GM12878 (cell line): ENCODE measurements around the gene GNAZ. TPM values are rescaled to one million over a fixed set of nuclear protein-coding genes. Genes with fewer than 3 reads are reported as not detected.

ENCODE experiments used
- ATAC-seq: fragments of 200-7000 bp; cut with Tn5 transposase; 3 replicates; pipeline ENCODE4 v1.9.1; 2020; ENCODE audit warnings: mild to moderate bottlenecking, moderate library complexity
- BruUV-seq: library from RNA; stranded (reverse); fragments of 400-500 nt; replicated peaks from 2 replicates; lab custom pipeline; 2021; lab: Mats Ljungman, UMichigan
- CTCF ChIA-PET: fragments of 300-600 bp; sonication (Branson Sonifier 250); formaldehyde crosslinking; extraction: SDS; loops from one replicate; lab custom pipeline; 2021; ENCODE audit warnings: inconsistent platforms; lab: Yijun Ruan, JAX
- POLR2A ChIA-PET: fragments of 350-600 bp; formaldehyde crosslinking; extraction: SDS; loops from one replicate; lab custom pipeline; 2021; ENCODE audit warnings: inconsistent platforms; lab: Charles Lee
- RAD21 ChIA-PET: fragments of 300-600 bp; sonication (Branson Sonifier 250); formaldehyde crosslinking; loops from one replicate; lab custom pipeline; 2023; ENCODE audit warnings: antibody characterized with exemption; ENCODE audit not compliant: unreplicated experiment; lab: Charles Lee
- SMC1A ChIA-PET: fragments of 300-600 bp; sonication (Branson Sonifier 250); formaldehyde crosslinking; loops from one replicate; lab custom pipeline; 2023; ENCODE audit not compliant: unreplicated experiment, uncharacterized antibody; lab: Charles Lee
- DNase-seq: peaks from one replicate; pipeline ENCODE4 v3.0.0-alpha.2; 2011; ENCODE audit warnings: low read depth, low spot score
- FAIRE-seq: peaks from 3 replicates; lab custom pipeline; 2011; peaks lifted over from hg19 to GRCh38; lab: Jason Lieb, UNC
- H2AFZ ChIP-seq: 2 replicates; pipeline ENCODE4 v1.6.0; 2011; ENCODE audit warnings: low read depth, low read length, control low read depth; ENCODE audit not compliant: control insufficient read depth
- H3K27ac ChIP-seq: 2 replicates; pipeline ENCODE4 v1.5.1; 2011; ENCODE audit warnings: control low read depth; ENCODE audit not compliant: control insufficient read depth, insufficient read depth
- H3K27me3 ChIP-seq, 2 experiments: replicated peaks in 1 of 2; 2 replicates each; pipeline versions ENCODE4 v1.6.0 to v1.6.1; 2011; ENCODE audit warnings: low read length in 1 of 2; ENCODE audit not compliant: control insufficient read depth in 2 of 2, insufficient read depth in 2 of 2
- H3K36me3 ChIP-seq, 2 experiments: 2 replicates each; pipeline ENCODE4 v1.5.1; 2011; ENCODE audit warnings: low read length in 1 of 2; ENCODE audit not compliant: control insufficient read depth in 2 of 2, insufficient read depth in 2 of 2
- H3K4me1 ChIP-seq: 2 replicates; pipeline ENCODE4 v1.6.1; 2011; ENCODE audit warnings: mild to moderate bottlenecking, low read length, moderate library complexity, mixed read lengths; ENCODE audit not compliant: control insufficient read depth, insufficient read depth
- H3K4me2 ChIP-seq: 2 replicates; pipeline ENCODE4 v1.6.0; 2011; ENCODE audit warnings: control low read depth; ENCODE audit not compliant: control insufficient read depth, insufficient read depth
- H3K4me3 ChIP-seq: fragments of 200-600 bp; sonication (generic); 2 replicates; pipeline ENCODE4 v1.5.1; 2016
- H3K79me2 ChIP-seq: 2 replicates; pipeline ENCODE4 v1.6.0; 2011; ENCODE audit warnings: low read length; ENCODE audit not compliant: control insufficient read depth, insufficient read depth
- H3K9ac ChIP-seq: 2 replicates; pipeline ENCODE4 v1.8.0; 2011; ENCODE audit warnings: low read length, control low read depth, mixed read lengths; ENCODE audit not compliant: control insufficient read depth, insufficient read depth
- H3K9me3 ChIP-seq: replicated peaks from 3 replicates; pipeline ENCODE4 v1.5.1; 2011; ENCODE audit warnings: mild to moderate bottlenecking, low read length; ENCODE audit not compliant: control insufficient read depth, insufficient read depth
- H4K20me1 ChIP-seq: 2 replicates; pipeline ENCODE4 v1.6.0; 2011; ENCODE audit not compliant: control insufficient read depth, insufficient read depth
- GATAD2B ChIP-seq: fragments of 450-650 bp; conservative IDR thresholded peaks from 2 replicates; pipeline ENCODE4 v1.6.1; 2017; ENCODE audit warnings: low read depth, mild to moderate bottlenecking, moderate library complexity
- JUND ChIP-seq: IDR thresholded peaks from 2 replicates; pipeline ENCODE4 v1.6.1; 2012; ENCODE audit warnings: low read depth, mild to moderate bottlenecking, low read length, improper control_type of control experiment, moderate library complexity
- NFIC ChIP-seq: IDR thresholded peaks from 2 replicates; pipeline ENCODE4 v1.6.1; 2012; ENCODE audit warnings: low read depth, mild to moderate bottlenecking, inconsistent platforms, low read length, moderate library complexity
- NFYB ChIP-seq: IDR thresholded peaks from 2 replicates; pipeline ENCODE4 v1.6.1; 2011; ENCODE audit warnings: low read depth, mild to moderate bottlenecking, low read length, improper control_type of control experiment, moderate library complexity; ENCODE audit not compliant: insufficient read depth
- NRF1 ChIP-seq: conservative IDR thresholded peaks from 2 replicates; pipeline ENCODE4 v1.6.1; 2011; ENCODE audit warnings: mild to moderate bottlenecking, low read depth, low read length, improper control_type of control experiment
- POLR2AphosphoS2 ChIP-seq: IDR thresholded peaks from 2 replicates; pipeline ENCODE4 v1.6.1; 2011; ENCODE audit warnings: low read depth, mild to moderate bottlenecking, low read length, improper control_type of control experiment, moderate library complexity
- SMARCA5 ChIP-seq: fragments of 450-650 bp; IDR thresholded peaks from 2 replicates; pipeline ENCODE4 v1.6.1; 2017; ENCODE audit warnings: mild to moderate bottlenecking
- ZSCAN29 ChIP-seq: fragments of 450-650 bp; IDR thresholded peaks from 2 replicates; pipeline ENCODE4 v1.6.1; 2017; ENCODE audit warnings: mild to moderate bottlenecking, moderate library complexity
- WGBS: methylation state at CpG from one replicate; pipeline ENCODE4 v1.1.6; 2016; ENCODE audit warnings: low lambda C conversion rate; ENCODE audit not compliant: insufficient replicate concordance, insufficient coverage; ENCODE audit errors: missing lambda C conversion rate; 5-methylcytosine and 5-hydroxymethylcytosine counted together
- in situ Hi-C: fragments of 300-500 bp; cut with MboI; formaldehyde crosslinking; loops from 9 replicates; pipeline ENCODE4 v1.14.3; 2018; ENCODE audit warnings: mixed read lengths
- intact Hi-C: fragments of 100-400 bp; cut with micrococcal nuclease; formaldehyde crosslinking; loops from one replicate; pipeline ENCODE4 v1.14.2; 2022; ENCODE audit not compliant: unreplicated experiment
- polyA plus RNA-seq, 11 experiments: library from polyadenylated mRNA; depleted of rRNA in 4 of 11; unstranded in 6 of 11; stranded (reverse) in 5 of 11; fragments of >200 nt; fragmentation: Nextera tagmentation in 4 of 11; fragmentation: Illumina TruSeq in 1 of 11; extraction: Ambion mirVana in 4 of 11; extraction: Trizol in 1 of 11; gene quantifications; 1 replicate in 1 of 11; 2 replicates in 10 of 11; pipeline versions ENCODE4 v1.2.1 to v1.2.3, GENCODE V29; 2011 to 2016; ENCODE audit warnings: inconsistent platforms in 2 of 11, missing spikeins in 2 of 11, low read depth in 1 of 11
- total RNA-seq, 4 experiments: library from RNA; depleted of rRNA in 3 of 4; stranded (reverse); fragments of >200 nt in 3 of 4; fragmentation: Illumina TruSeq in 1 of 4; extraction: Trizol in 1 of 4; gene quantifications; 2 replicates each; pipeline versions ENCODE4 v1.2.1 to v1.2.3, GENCODE V29; 2013 to 2021
- TF ChIP-seq, protein P1 (sequence below): IDR thresholded peaks from 2 replicates; pipeline ENCODE4 v1.6.1; 2011; ENCODE audit warnings: low read depth, mild to moderate bottlenecking, low read length, moderate library complexity, borderline replicate concordance; ENCODE audit errors: extremely low read depth
- TF ChIP-seq, protein P2 (sequence below): fragments of 450-650 bp; formaldehyde crosslinking; IDR thresholded peaks from 2 replicates; pipeline ENCODE4 v1.4.0; 2020; ENCODE audit warnings: mild to moderate bottlenecking, moderate library complexity
- TF ChIP-seq, protein P3 (sequence below): fragments of 450-650 bp; IDR thresholded peaks from 2 replicates; pipeline ENCODE4 v1.6.1; 2016; ENCODE audit warnings: mild to moderate bottlenecking
- TF ChIP-seq, protein P4 (sequence below): fragments of 450-650 bp; IDR thresholded peaks from 2 replicates; pipeline ENCODE4 v1.6.1; 2017; ENCODE audit warnings: mild to moderate bottlenecking, moderate library complexity

The GNAZ gene
- total and polyA plus RNA-seq, 10 of the 15 experiments (the other 5 are each of a cell fraction or from before 2014, with no cell fraction given) = 0.09 to 1.0 (median 0.44) TPM; not detected in 1

DNA sequence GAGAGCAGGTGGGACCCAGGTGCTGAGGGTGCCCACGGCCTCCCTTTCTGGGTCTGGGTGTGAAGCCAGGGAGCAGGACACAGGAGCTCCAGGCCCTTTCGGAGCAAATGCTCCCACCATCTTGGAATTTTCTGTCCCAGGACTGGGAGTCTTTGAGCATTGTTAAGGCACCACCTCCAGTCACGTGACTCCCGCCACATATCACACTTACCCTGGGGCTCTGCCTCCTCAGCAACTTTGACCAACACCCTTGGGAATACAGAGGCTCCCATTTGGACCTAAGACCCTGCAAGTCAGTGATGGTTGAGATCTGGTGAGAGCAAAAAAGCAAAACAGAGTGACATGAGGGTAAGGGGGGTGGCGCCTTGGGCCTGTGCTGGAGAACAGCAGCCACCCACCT lies 35.6 kb downstream of the GNAZ start:
- intact Hi-C loops (no loop called here), in situ Hi-C loops (no loop called here)
- H3K4me2 ChIP-seq = no peak overlapping the region
- ATAC-seq (no peak), FAIRE-seq (no peak), DNase-seq (no peak)
- no peaks in the 10 kb centered on the region for H4K20me1 ChIP-seq
- RAD21 ChIA-PET = no interaction called here
- H3K9me3 ChIP-seq = no peaks in the 10 kb centered on the region
- H3K27ac ChIP-seq = no peak overlapping the region
- CTCF ChIA-PET = interaction anchor here (1.1 to 3.3 kb wide), 3 partner anchors 21 to 146 kb away, joined by 3 to 11 read pairs (median 8); no protein-coding TSS in a partner anchor
- POLR2A ChIA-PET = no interaction called here
- BruUV-seq = no TSS peak
- H3K36me3 ChIP-seq = no peaks in the 10 kb centered on the region; a peak in 1 of 4 replicates
- no peak overlapping the region for H3K9ac ChIP-seq
- SMC1A ChIA-PET = interaction anchor here (0.6 to 3.3 kb wide), 2 partner anchors 146 to 280 kb away, joined by 3 to 12 read pairs; no protein-coding TSS in a partner anchor
- no peaks in the 10 kb centered on the region for H3K27me3 ChIP-seq
- no peak overlapping the region for H2AFZ ChIP-seq
- H3K4me1 ChIP-seq = no peaks in the 10 kb centered on the region
- H3K4me3 ChIP-seq = no peak overlapping the region
- WGBS = 18% methylated on average over 5 of the region's 5 CpGs
- no peaks in the 10 kb centered on the region for H3K79me2 ChIP-seq
- TF ChIP-seq SMARCA5 = no peak
- TF ChIP-seq, protein P1, sequence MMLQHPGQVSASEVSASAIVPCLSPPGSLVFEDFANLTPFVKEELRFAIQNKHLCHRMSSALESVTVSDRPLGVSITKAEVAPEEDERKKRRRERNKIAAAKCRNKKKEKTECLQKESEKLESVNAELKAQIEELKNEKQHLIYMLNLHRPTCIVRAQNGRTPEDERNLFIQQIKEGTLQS = no peak
- TF ChIP-seq, protein P2, sequence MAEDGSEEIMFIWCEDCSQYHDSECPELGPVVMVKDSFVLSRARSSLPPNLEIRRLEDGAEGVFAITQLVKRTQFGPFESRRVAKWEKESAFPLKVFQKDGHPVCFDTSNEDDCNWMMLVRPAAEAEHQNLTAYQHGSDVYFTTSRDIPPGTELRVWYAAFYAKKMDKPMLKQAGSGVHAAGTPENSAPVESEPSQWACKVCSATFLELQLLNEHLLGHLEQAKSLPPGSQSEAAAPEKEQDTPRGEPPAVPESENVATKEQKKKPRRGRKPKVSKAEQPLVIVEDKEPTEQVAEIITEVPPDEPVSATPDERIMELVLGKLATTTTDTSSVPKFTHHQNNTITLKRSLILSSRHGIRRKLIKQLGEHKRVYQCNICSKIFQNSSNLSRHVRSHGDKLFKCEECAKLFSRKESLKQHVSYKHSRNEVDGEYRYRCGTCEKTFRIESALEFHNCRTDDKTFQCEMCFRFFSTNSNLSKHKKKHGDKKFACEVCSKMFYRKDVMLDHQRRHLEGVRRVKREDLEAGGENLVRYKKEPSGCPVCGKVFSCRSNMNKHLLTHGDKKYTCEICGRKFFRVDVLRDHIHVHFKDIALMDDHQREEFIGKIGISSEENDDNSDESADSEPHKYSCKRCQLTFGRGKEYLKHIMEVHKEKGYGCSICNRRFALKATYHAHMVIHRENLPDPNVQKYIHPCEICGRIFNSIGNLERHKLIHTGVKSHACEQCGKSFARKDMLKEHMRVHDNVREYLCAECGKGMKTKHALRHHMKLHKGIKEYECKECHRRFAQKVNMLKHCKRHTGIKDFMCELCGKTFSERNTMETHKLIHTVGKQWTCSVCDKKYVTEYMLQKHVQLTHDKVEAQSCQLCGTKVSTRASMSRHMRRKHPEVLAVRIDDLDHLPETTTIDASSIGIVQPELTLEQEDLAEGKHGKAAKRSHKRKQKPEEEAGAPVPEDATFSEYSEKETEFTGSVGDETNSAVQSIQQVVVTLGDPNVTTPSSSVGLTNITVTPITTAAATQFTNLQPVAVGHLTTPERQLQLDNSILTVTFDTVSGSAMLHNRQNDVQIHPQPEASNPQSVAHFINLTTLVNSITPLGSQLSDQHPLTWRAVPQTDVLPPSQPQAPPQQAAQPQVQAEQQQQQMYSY = no peak
- TF ChIP-seq, protein P3, sequence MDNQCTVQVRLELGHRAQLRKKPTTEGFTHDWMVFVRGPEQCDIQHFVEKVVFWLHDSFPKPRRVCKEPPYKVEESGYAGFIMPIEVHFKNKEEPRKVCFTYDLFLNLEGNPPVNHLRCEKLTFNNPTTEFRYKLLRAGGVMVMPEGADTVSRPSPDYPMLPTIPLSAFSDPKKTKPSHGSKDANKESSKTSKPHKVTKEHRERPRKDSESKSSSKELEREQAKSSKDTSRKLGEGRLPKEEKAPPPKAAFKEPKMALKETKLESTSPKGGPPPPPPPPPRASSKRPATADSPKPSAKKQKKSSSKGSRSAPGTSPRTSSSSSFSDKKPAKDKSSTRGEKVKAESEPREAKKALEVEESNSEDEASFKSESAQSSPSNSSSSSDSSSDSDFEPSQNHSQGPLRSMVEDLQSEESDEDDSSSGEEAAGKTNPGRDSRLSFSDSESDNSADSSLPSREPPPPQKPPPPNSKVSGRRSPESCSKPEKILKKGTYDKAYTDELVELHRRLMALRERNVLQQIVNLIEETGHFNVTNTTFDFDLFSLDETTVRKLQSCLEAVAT = no peak
- TF ChIP-seq NFYB = no peak
- no peak for TF ChIP-seq POLR2AphosphoS2
- no peak for TF ChIP-seq NFIC
- TF ChIP-seq JUND = no peak
- TF ChIP-seq NRF1 = no peak
- no peak for TF ChIP-seq ZSCAN29
- TF ChIP-seq, protein P4, sequence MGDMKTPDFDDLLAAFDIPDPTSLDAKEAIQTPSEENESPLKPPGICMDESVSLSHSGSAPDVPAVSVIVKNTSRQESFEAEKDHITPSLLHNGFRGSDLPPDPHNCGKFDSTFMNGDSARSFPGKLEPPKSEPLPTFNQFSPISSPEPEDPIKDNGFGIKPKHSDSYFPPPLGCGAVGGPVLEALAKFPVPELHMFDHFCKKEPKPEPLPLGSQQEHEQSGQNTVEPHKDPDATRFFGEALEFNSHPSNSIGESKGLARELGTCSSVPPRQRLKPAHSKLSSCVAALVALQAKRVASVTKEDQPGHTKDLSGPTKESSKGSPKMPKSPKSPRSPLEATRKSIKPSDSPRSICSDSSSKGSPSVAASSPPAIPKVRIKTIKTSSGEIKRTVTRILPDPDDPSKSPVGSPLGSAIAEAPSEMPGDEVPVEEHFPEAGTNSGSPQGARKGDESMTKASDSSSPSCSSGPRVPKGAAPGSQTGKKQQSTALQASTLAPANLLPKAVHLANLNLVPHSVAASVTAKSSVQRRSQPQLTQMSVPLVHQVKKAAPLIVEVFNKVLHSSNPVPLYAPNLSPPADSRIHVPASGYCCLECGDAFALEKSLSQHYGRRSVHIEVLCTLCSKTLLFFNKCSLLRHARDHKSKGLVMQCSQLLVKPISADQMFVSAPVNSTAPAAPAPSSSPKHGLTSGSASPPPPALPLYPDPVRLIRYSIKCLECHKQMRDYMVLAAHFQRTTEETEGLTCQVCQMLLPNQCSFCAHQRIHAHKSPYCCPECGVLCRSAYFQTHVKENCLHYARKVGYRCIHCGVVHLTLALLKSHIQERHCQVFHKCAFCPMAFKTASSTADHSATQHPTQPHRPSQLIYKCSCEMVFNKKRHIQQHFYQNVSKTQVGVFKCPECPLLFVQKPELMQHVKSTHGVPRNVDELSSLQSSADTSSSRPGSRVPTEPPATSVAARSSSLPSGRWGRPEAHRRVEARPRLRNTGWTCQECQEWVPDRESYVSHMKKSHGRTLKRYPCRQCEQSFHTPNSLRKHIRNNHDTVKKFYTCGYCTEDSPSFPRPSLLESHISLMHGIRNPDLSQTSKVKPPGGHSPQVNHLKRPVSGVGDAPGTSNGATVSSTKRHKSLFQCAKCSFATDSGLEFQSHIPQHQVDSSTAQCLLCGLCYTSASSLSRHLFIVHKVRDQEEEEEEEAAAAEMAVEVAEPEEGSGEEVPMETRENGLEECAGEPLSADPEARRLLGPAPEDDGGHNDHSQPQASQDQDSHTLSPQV = no peak
- TF ChIP-seq GATAD2B = no peak
